NCI-H524 (cell line): Measurements from ENCODE around the gene ST8SIA5.

Source experiments
- DNase-seq, 2 experiments: peaks; one replicate each; lab custom pipeline; 2025; lab: John Stamatoyannopoulos, UW

The ST8SIA5 gene

GRCh38 chr18:46711444-46711863 is 45.4 kb downstream of the ST8SIA5 start:
- peak in 1 of 2 experiments; percentile 59 for DNase-seq

- no peak for DNase-seq
These were observed 49.9 kb downstream of the ST8SIA5 start for GRCh38 chr18:46706968-46707367.

GRCh38 chr18:46705521-46705920 is 51.3 kb downstream of the ST8SIA5 start:
- DNase-seq = no peak

GRCh38 chr18:46704816-46705215 is 52.0 kb downstream of the ST8SIA5 start:
- no peak for DNase-seq

- DNase-seq = no peak
These were observed 52.7 kb downstream of the ST8SIA5 start for GRCh38 chr18:46704189-46704588.

GRCh38 chr18:46702471-46702870 is 54.4 kb downstream of the ST8SIA5 start:
- DNase-seq = no peak

- no peak for DNase-seq
These were observed 56.6 kb downstream of the ST8SIA5 start for GRCh38 chr18:46700066-46700824.

GRCh38 chr18:46696702-46697101 is 60.2 kb downstream of the ST8SIA5 start:
- no peak for DNase-seq

- DNase-seq = no peak
These were observed 60.6 kb downstream of the ST8SIA5 start for GRCh38 chr18:46696268-46696667.

GRCh38 chr18:46693996-46694395 is 62.9 kb downstream of the ST8SIA5 start:
- no peak for DNase-seq

GRCh38 chr18:46688853-46689525 is 67.9 kb downstream of the ST8SIA5 start:
- no peak for DNase-seq

GRCh38 chr18:46686186-46686585 is 70.7 kb downstream of the ST8SIA5 start:
- DNase-seq = no peak

- no peak for DNase-seq
These were observed 73.6 kb downstream of the ST8SIA5 start for GRCh38 chr18:46683252-46683651.

GRCh38 chr18:46680784-46681695 is 75.8 kb downstream of the ST8SIA5 start:
- DNase-seq = no peak

GRCh38 chr18:46679846-46680598 is 76.8 kb downstream of the ST8SIA5 start:
- DNase-seq = no peak

GRCh38 chr18:46678785-46679399 is 78.0 kb downstream of the ST8SIA5 start:
- no peak for DNase-seq

- no peak for DNase-seq
These were observed 78.8 kb downstream of the ST8SIA5 start for GRCh38 chr18:46678041-46678440.

- DNase-seq = peak in 1 of 2 experiments; percentile 49
These were observed 79.2 kb downstream of the ST8SIA5 start for GRCh38 chr18:46677611-46678010.

- DNase-seq = no peak
These were observed 80.5 kb downstream of the ST8SIA5 start for GRCh38 chr18:46676182-46676835.

GRCh38 chr18:46675112-46675511 is 81.7 kb downstream of the ST8SIA5 start:
- no peak for DNase-seq
